Type B pancreatic cell (in vitro differentiated cells): ENCODE data around the gene HYDIN. TPM values are rescaled to one million over a fixed set of nuclear protein-coding genes. Genes with fewer than 3 reads are reported as not detected.

Experiments
- DNase-seq: peaks from one replicate; pipeline ENCODE4 v3.0.0; 2021; ENCODE audit warnings: mixed read lengths; ENCODE audit not compliant: unreplicated experiment; ENCODE audit errors: extremely low spot score
- H3K27ac Mint-ChIP-seq: 2 replicates; pipeline ENCODE4 v1.8.0; 2021; ENCODE audit warnings: mild to moderate bottlenecking, mixed read lengths
- H3K27me3 Mint-ChIP-seq: 2 replicates; pipeline ENCODE4 v1.8.0; 2021; ENCODE audit warnings: mixed read lengths
- H3K36me3 Mint-ChIP-seq: 2 replicates; pipeline ENCODE4 v1.8.0; 2021; ENCODE audit warnings: mixed read lengths
- H3K4me1 Mint-ChIP-seq: one replicate; pipeline ENCODE4 v1.8.0; 2021; ENCODE audit warnings: mixed read lengths; ENCODE audit not compliant: unreplicated experiment
- H3K4me3 Mint-ChIP-seq: 2 replicates; pipeline ENCODE4 v1.8.0; 2021; ENCODE audit warnings: mild to moderate bottlenecking, mixed read lengths
- H3K9me3 Mint-ChIP-seq: 2 replicates; pipeline ENCODE4 v1.8.0; 2021; ENCODE audit warnings: mixed read lengths
- total RNA-seq: library from RNA; stranded (reverse); gene quantifications from 2 replicates; pipeline ENCODE4 v1.2.1, GENCODE V29; 2021; ENCODE audit warnings: low replicate concordance
- TF ChIP-seq, protein P1 (sequence below): fragments of 200-600 bp; sonication (generic); conservative IDR thresholded peaks from 2 replicates; pipeline ENCODE4 v1.5.0; 2021; ENCODE audit warnings: antibody characterized with exemption, mild to moderate bottlenecking

HYDIN gene
- total RNA-seq, 1 donor from 2014 or later: 19.7 TPM

- H3K27ac Mint-ChIP-seq: no peak overlapping the region
- H3K36me3 Mint-ChIP-seq: no peaks in the 10 kb centered on the region
- H3K9me3 Mint-ChIP-seq: peaks cover 8% of the 10 kb centered on the region
- H3K4me3 Mint-ChIP-seq: no peak overlapping the region
- no peak for DNase-seq
- TF ChIP-seq, protein P1, sequence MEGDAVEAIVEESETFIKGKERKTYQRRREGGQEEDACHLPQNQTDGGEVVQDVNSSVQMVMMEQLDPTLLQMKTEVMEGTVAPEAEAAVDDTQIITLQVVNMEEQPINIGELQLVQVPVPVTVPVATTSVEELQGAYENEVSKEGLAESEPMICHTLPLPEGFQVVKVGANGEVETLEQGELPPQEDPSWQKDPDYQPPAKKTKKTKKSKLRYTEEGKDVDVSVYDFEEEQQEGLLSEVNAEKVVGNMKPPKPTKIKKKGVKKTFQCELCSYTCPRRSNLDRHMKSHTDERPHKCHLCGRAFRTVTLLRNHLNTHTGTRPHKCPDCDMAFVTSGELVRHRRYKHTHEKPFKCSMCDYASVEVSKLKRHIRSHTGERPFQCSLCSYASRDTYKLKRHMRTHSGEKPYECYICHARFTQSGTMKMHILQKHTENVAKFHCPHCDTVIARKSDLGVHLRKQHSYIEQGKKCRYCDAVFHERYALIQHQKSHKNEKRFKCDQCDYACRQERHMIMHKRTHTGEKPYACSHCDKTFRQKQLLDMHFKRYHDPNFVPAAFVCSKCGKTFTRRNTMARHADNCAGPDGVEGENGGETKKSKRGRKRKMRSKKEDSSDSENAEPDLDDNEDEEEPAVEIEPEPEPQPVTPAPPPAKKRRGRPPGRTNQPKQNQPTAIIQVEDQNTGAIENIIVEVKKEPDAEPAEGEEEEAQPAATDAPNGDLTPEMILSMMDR: no peak
- H3K27me3 Mint-ChIP-seq: no peaks in the 10 kb centered on the region
- no peaks in the 10 kb centered on the region for H3K4me1 Mint-ChIP-seq
Measured at GRCh38 chr16:71225145-71225544, 5.4 kb downstream of the HYDIN start.

DNA sequence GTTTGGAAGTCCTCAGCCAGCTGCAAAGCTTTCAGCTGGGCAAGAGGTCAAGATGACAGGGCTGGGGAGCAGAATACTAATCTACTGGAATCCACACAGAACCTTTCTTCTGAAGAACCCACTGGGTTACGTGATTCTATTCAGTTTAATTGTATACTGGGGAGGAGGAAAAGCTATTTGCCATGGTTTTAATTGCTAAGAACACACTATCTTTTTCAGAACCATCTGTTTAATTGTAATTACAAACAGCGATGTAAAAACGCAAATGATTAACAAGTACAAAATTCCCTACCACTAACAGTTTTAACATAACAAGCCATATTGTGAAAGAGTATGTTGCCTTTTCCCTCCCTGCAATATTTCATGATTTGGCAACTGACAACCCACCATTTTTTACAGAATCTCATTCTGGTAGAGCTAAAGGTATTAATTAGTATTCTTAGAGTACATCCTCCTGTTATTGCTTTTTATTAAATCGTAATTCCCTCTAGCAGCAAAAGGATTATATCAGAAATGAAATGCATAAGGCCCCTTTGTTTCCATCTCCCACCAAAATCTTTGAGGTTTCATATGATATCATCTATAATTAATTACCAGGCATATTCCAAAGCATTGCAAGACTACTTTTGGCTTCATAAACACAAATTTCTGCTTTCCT, 12.1 kb downstream of the HYDIN start:
- H3K9me3 Mint-ChIP-seq: no peaks in the 10 kb centered on the region
- H3K4me1 Mint-ChIP-seq: peaks cover 6% of the 10 kb centered on the region
- no peaks in the 10 kb centered on the region for H3K36me3 Mint-ChIP-seq
- no peak overlapping the region for H3K27ac Mint-ChIP-seq
- no peak for DNase-seq
- H3K4me3 Mint-ChIP-seq: no peak overlapping the region
- peaks cover 3% of the 10 kb centered on the region for H3K27me3 Mint-ChIP-seq
- TF ChIP-seq, protein P1: no peak

DNA sequence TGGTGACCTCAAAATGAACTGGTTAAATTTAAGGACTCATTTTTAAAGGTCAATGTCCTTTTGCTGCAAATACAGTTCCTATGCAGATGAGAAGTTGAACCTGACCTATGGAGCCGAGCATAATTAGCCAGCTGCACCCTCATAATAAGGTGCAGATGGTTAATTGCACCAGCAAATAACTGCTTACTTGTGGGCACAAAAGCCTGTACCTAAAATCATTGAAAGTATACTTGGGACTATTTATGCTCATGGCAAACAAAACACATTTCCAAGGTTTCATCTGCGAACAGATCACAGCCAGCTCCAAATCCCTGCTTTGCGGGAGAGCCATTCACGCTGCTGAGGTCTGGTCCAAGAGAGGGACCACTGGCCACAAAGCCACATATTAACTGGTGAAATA, 13.0 kb downstream of the HYDIN start:
- Mint-ChIP-seq H3K4me3 (no peak overlapping the region), H3K9me3 (no peaks in the 10 kb centered on the region), H3K4me1 (peaks cover 6% of the 10 kb centered on the region), H3K36me3 (no peaks in the 10 kb centered on the region), H3K27ac (no peak overlapping the region), H3K27me3 (peaks cover 3% of the 10 kb centered on the region)
- no peak for DNase-seq
- TF ChIP-seq, protein P1: no peak

DNA sequence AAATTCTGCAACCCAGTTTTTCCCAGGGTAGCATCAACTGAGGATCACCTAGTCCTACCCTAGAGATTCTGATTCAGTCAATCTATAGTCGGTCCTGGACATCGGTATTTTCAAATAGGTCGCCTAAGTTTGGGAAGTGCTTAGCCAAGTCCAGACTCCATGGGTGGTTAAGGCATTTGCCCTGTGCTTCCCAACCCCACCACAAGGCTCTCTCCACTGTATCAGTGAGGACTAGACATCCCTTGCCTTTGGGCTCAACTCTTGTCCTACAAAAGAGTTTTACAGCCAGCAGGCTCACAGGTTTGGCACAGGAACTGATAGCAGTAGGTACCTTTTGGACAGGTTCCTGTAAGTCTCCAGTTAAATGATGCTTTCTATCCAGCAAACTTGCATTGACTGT, 13.8 kb downstream of the HYDIN start:
- Mint-ChIP-seq H3K9me3 (no peaks in the 10 kb centered on the region), H3K4me1 (peaks cover 6% of the 10 kb centered on the region), H3K27ac (no peak overlapping the region), H3K27me3 (peaks cover 3% of the 10 kb centered on the region), H3K4me3 (no peak overlapping the region), H3K36me3 (no peaks in the 10 kb centered on the region)
- TF ChIP-seq, protein P1: no peak
- DNase-seq: no peak

GRCh38 chr16:71214746-71215381, 15.7 kb downstream of the HYDIN start:
- no peaks in the 10 kb centered on the region for H3K36me3 Mint-ChIP-seq
- TF ChIP-seq, protein P1: no peak
- peaks cover 6% of the 10 kb centered on the region for H3K4me1 Mint-ChIP-seq

More at GRCh38 chr16:71214746-71215381, 15.7 kb downstream of the HYDIN start:
- H3K27ac Mint-ChIP-seq: no peak overlapping the region
- H3K4me3 Mint-ChIP-seq: no peak overlapping the region
- H3K27me3 Mint-ChIP-seq: peaks cover 3% of the 10 kb centered on the region
- no peaks in the 10 kb centered on the region for H3K9me3 Mint-ChIP-seq
- DNase-seq: no peak
